BLaER1 (cell line): ENCODE data around the gene DNAJC12.

Experiments
- H3K27ac ChIP-seq: shearing (Covaris generic); formaldehyde crosslinking; 2 replicates; pipeline ENCODE4 v1.8.1; 2022
- H3K27me3 ChIP-seq: shearing (Covaris generic); formaldehyde crosslinking; 2 replicates; pipeline ENCODE4 v1.8.1; 2022
- H3K36me3 ChIP-seq: shearing (Covaris generic); formaldehyde crosslinking; 2 replicates; pipeline ENCODE4 v1.8.1; 2022
- H3K4me1 ChIP-seq: shearing (Covaris generic); formaldehyde crosslinking; 2 replicates; pipeline ENCODE4 v1.8.1; 2022
- H3K4me2 ChIP-seq: shearing (Covaris generic); formaldehyde crosslinking; 2 replicates; pipeline ENCODE4 v1.8.1; 2022
- H3K4me3 ChIP-seq: shearing (Covaris generic); formaldehyde crosslinking; 2 replicates; pipeline ENCODE4 v1.8.1; 2022
- H3K9ac ChIP-seq: shearing (Covaris generic); formaldehyde crosslinking; 2 replicates; pipeline ENCODE4 v1.8.1; 2022
- H3K9me3 ChIP-seq: shearing (Covaris generic); formaldehyde crosslinking; 2 replicates; pipeline ENCODE4 v1.8.1; 2022
- H4K20me1 ChIP-seq: shearing (Covaris generic); formaldehyde crosslinking; 2 replicates; pipeline ENCODE4 v1.8.1; 2022
- Cebpa-rat ChIP-seq: shearing (Covaris generic); IDR thresholded peaks from 2 replicates; pipeline ENCODE4 v1.8.1; 2022

DNAJC12 gene

GRCh38 chr10:67864607-67865371, 26.8 kb upstream of the DNAJC12 start:
- Histone ChIP-seq H3K36me3 (no peaks in the 10 kb centered on the region), H3K27me3 (no peaks in the 10 kb centered on the region), H3K4me3 (no peak overlapping the region), H3K4me1 (no peaks in the 10 kb centered on the region), H4K20me1 (no peaks in the 10 kb centered on the region), H3K9me3 (no peaks in the 10 kb centered on the region), H3K4me2 (no peak overlapping the region), H3K27ac (no peak overlapping the region), H3K9ac (no peak overlapping the region)
- TF ChIP-seq Cebpa-rat = no peak

- no peaks in the 10 kb centered on the region for H3K4me1 ChIP-seq
- no peaks in the 10 kb centered on the region for H3K36me3 ChIP-seq
- no peaks in the 10 kb centered on the region for H3K9me3 ChIP-seq
- no peaks in the 10 kb centered on the region for H3K27me3 ChIP-seq
- no peak overlapping the region for H3K27ac ChIP-seq
- H4K20me1 ChIP-seq = no peaks in the 10 kb centered on the region
- no peak for TF ChIP-seq Cebpa-rat
- H3K4me3 ChIP-seq = no peak overlapping the region
- H3K9ac ChIP-seq = no peak overlapping the region
- no peak overlapping the region for H3K4me2 ChIP-seq
Observed at GRCh38 chr10:67863094-67863493, 25.1 kb upstream of the DNAJC12 start.

- H3K4me3 ChIP-seq = no peak overlapping the region
- H4K20me1 ChIP-seq = no peaks in the 10 kb centered on the region
- no peaks in the 10 kb centered on the region for H3K9me3 ChIP-seq
- TF ChIP-seq Cebpa-rat = no peak
- no peaks in the 10 kb centered on the region for H3K4me1 ChIP-seq
- no peak overlapping the region for H3K9ac ChIP-seq
- H3K27me3 ChIP-seq = no peaks in the 10 kb centered on the region
- H3K36me3 ChIP-seq = no peaks in the 10 kb centered on the region
- H3K4me2 ChIP-seq = no peak overlapping the region
- H3K27ac ChIP-seq = no peak overlapping the region
Observed at GRCh38 chr10:67861750-67862432, 23.9 kb upstream of the DNAJC12 start.

DNA sequence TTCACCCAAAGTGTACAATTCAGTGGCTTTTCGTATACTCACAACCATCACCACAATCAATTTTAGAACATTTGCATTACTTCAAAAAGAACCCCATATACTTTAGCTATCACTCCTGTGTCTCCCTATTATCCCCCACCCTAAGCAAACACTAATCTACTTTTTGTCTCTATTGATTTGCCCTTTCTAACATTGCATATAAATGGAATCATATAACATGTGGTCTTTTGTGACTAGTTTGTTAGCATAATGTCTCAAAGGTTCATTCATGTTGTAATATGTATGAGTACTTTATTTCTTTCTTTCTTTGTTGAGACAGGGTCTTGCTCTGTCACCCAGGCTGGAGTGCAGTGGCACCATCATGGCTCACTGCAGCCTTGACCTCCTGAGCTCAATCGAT, 21.0 kb upstream of the DNAJC12 start:
- no peaks in the 10 kb centered on the region for H4K20me1 ChIP-seq
- H3K27ac ChIP-seq = no peak overlapping the region
- H3K36me3 ChIP-seq = no peaks in the 10 kb centered on the region
- no peak overlapping the region for H3K4me2 ChIP-seq
- no peaks in the 10 kb centered on the region for H3K4me1 ChIP-seq
- H3K9me3 ChIP-seq = no peaks in the 10 kb centered on the region
- no peak for TF ChIP-seq Cebpa-rat
- H3K27me3 ChIP-seq = no peaks in the 10 kb centered on the region
- H3K9ac ChIP-seq = no peak overlapping the region
- no peak overlapping the region for H3K4me3 ChIP-seq

GRCh38 chr10:67853512-67853911, 15.5 kb upstream of the DNAJC12 start:
- no peak overlapping the region for H3K27ac ChIP-seq
- no peaks in the 10 kb centered on the region for H3K36me3 ChIP-seq
- H3K4me3 ChIP-seq = no peak overlapping the region
- H3K4me2 ChIP-seq = no peak overlapping the region
- H3K9me3 ChIP-seq = no peaks in the 10 kb centered on the region
- H3K27me3 ChIP-seq = no peaks in the 10 kb centered on the region
- no peak overlapping the region for H3K9ac ChIP-seq
- H4K20me1 ChIP-seq = no peaks in the 10 kb centered on the region
- peaks cover 11% of the 10 kb centered on the region for H3K4me1 ChIP-seq
- no peak for TF ChIP-seq Cebpa-rat

- H3K27ac ChIP-seq = no peak overlapping the region
- H3K9ac ChIP-seq = no peak overlapping the region
- TF ChIP-seq Cebpa-rat = no peak
- H4K20me1 ChIP-seq = no peaks in the 10 kb centered on the region
- H3K9me3 ChIP-seq = no peaks in the 10 kb centered on the region
- no peak overlapping the region for H3K4me3 ChIP-seq
- no peaks in the 10 kb centered on the region for H3K27me3 ChIP-seq
- no peak overlapping the region for H3K4me2 ChIP-seq
- H3K4me1 ChIP-seq = peaks cover 11% of the 10 kb centered on the region
- H3K36me3 ChIP-seq = no peaks in the 10 kb centered on the region
Observed at GRCh38 chr10:67852761-67853160, 14.8 kb upstream of the DNAJC12 start.

GRCh38 chr10:67851186-67851585, 13.2 kb upstream of the DNAJC12 start:
- no peak overlapping the region for H3K4me3 ChIP-seq
- H3K36me3 ChIP-seq = no peaks in the 10 kb centered on the region
- H4K20me1 ChIP-seq = no peaks in the 10 kb centered on the region
- H3K9ac ChIP-seq = no peak overlapping the region
- H3K27me3 ChIP-seq = no peaks in the 10 kb centered on the region
- no peak overlapping the region for H3K4me2 ChIP-seq
- no peaks in the 10 kb centered on the region for H3K9me3 ChIP-seq
- H3K4me1 ChIP-seq = peaks cover 11% of the 10 kb centered on the region
- TF ChIP-seq Cebpa-rat = no peak
- H3K27ac ChIP-seq = no peak overlapping the region

DNA sequence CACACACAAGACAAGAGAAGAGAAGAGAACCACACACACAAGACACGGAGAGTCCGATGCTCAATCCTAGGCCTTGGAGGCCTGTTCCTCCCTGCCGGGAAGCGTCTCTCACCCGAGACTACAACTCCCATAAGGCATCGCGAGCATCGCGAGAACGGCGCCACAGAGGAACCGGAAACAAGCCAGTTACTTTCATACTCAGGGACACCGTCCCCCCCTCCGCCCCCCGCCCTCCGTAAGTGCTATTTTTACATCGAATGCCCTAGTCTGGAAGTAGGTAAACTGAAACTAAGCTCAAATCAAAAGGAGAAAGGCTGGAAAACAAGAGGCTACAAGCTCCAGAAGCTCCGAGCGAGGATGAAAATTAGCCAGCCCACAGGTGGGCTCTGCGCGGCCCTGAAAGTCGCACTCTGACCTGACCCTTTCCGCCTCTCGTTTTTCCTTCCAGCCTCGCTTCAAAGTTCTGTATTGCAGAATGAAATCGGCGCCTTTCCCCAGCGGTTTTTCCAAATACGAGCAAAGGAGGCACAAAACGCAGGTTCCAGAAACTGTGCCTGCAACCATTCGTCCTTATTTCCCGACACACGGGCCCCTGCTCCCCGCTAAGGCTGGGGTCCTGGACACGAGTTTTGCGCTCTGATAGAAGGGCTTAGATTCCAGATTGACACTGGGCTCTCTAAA, 11.5 kb upstream of the DNAJC12 start:
- Histone ChIP-seq H3K9me3 (no peaks in the 10 kb centered on the region), H3K27me3 (no peaks in the 10 kb centered on the region), H3K4me2 (peak overlapping the region; percentile 94), H3K9ac (peak overlapping the region; percentile 91), H3K27ac (peak overlapping the region; percentile 91), H3K4me3 (peak overlapping the region; percentile 76), H3K4me1 (peaks cover 11% of the 10 kb centered on the region), H4K20me1 (no peaks in the 10 kb centered on the region), H3K36me3 (no peaks in the 10 kb centered on the region)
- no peak for TF ChIP-seq Cebpa-rat

DNA sequence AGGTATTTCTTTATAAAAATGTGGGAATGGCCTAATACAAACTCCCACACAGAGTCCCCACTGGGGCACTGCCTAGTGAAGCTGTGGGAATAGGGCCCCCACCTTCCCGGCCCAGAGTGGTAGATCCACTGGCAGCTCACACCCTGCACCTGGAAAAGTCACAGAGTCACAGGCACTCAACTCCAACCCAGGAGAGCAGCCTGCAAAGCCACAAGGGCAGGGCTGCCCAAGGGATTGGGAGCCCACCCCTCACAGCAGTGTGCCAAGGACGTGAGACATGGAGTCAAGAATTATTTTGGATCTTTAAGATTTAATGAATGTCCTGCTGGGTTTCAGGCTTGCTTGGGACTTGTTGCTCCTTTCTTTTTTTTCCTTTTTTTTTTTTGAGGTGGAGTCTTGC, 5.3 kb upstream of the DNAJC12 start:
- Histone ChIP-seq H4K20me1 (no peaks in the 10 kb centered on the region), H3K27me3 (no peaks in the 10 kb centered on the region), H3K4me2 (no peak overlapping the region), H3K9me3 (peaks cover 9% of the 10 kb centered on the region; the same call in 1 of the 2 replicates), H3K36me3 (no peaks in the 10 kb centered on the region), H3K4me3 (no peak overlapping the region), H3K9ac (no peak overlapping the region), H3K4me1 (no peaks in the 10 kb centered on the region), H3K27ac (no peak overlapping the region)
- no peak for TF ChIP-seq Cebpa-rat

- Histone ChIP-seq H3K9ac (no peak overlapping the region), H3K9me3 (peaks cover 9% of the 10 kb centered on the region; the same call in 1 of the 2 replicates), H3K4me1 (no peaks in the 10 kb centered on the region), H3K36me3 (no peaks in the 10 kb centered on the region), H3K4me3 (no peak overlapping the region), H3K4me2 (no peak overlapping the region), H4K20me1 (no peaks in the 10 kb centered on the region), H3K27ac (no peak overlapping the region), H3K27me3 (no peaks in the 10 kb centered on the region)
- no peak for TF ChIP-seq Cebpa-rat
Observed at GRCh38 chr10:67841737-67842136, 3.7 kb upstream of the DNAJC12 start.
